GM10248 (cell line): ENCODE data around the gene GNLY.

Experiments used
- CTCF ChIA-PET: fragments of 300-600 bp; sonication (Branson Sonifier 250); formaldehyde crosslinking; extraction: SDS; loops from one replicate; lab custom pipeline; 2021; ENCODE audit warnings: antibody characterized with exemption; lab: Yijun Ruan, JAX
- POLR2A ChIA-PET: fragments of 350-650 bp; sonication (Branson Sonifier 250); formaldehyde crosslinking; extraction: SDS; loops from one replicate; lab custom pipeline; 2020; ENCODE audit warnings: antibody characterized with exemption; lab: Yijun Ruan, JAX
- DNase-seq: peaks from one replicate; pipeline ENCODE4 v3.0.0; 2012; ENCODE audit errors: extremely low spot score
- CTCF ChIP-seq: IDR thresholded peaks from 2 replicates; pipeline ENCODE4 v1.5.1; 2012; ENCODE audit warnings: mild to moderate bottlenecking, low read depth; ENCODE audit errors: extremely low read depth, missing control alignments, control extremely low read depth

Gene GNLY

DNA sequence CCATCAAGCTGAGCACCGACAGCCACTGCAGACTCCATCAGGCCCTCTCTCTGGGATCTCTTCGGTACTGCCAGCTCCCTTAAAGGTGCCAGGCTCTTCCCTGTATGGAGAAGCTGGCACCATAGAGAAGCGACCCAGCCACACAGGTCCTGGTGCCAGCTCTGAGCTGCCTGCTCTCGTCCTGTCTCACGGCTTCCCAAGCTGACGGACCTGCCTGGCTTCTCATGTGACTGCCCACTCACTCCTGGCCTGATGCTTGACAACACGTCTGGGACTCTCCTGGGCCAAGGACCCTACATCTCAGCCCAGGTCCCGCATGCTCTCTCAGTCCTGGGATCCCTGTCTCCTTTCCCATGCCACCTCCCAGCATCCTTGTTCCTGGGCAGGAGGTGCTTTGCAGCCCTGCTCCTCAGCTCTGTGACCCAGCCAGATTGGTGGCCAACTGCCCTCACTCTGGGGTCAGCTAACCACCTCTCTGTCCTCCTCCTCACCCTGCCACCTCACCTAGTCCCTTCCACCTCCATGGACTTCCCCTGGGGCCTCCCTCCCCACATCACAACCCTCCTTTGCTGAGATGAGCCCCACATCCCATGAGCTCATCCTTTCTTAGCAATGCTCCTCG, 47.2 kb downstream of the GNLY start:
- POLR2A ChIA-PET, result no interaction called here
- DNase-seq, result no peak
- CTCF ChIA-PET, result interaction anchor here (1.0 to 4.2 kb wide), 9 partner anchors 8 to 339 kb away, joined by 3 to 32 read pairs (median 5); no protein-coding TSS in a partner anchor
- no peak for TF ChIP-seq CTCF

DNA sequence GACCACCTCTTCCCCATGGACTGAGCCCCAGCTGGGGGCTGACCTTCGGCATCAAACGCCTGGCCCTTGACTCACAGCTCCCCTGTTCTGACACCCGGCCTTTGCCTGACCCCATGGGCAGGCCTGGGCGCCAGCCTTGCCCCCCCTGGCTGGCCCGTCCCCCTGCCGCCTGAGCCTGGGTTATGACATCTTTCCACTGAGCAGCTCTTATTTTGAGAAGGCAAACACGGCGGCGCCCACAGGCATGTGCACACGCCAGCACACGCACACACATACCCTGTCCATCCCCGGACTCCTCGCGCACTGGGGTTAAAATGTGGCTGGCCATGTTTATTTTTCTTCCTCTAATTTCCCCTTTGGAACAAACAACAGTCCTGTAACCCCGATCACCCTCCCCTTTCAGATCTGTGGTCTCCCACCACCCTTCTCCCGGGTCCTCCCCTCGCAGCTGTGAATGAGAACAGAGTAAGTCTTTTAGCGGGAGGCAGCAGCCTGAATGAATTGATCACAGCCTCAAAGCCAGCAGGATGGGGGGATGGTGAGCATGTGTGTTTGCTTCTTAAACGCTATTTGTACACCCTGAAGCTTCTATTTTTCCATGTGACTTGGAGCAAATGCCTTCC, 47.8 kb downstream of the GNLY start:
- ChIA-PET POLR2A (no interaction called here), CTCF (interaction anchor here (0.6 to 4.2 kb wide), 10 partner anchors 9 to 349 kb away, joined by 3 to 32 read pairs (median 5); no protein-coding TSS in a partner anchor)
- DNase-seq, result no peak
- no peak for TF ChIP-seq CTCF

DNA sequence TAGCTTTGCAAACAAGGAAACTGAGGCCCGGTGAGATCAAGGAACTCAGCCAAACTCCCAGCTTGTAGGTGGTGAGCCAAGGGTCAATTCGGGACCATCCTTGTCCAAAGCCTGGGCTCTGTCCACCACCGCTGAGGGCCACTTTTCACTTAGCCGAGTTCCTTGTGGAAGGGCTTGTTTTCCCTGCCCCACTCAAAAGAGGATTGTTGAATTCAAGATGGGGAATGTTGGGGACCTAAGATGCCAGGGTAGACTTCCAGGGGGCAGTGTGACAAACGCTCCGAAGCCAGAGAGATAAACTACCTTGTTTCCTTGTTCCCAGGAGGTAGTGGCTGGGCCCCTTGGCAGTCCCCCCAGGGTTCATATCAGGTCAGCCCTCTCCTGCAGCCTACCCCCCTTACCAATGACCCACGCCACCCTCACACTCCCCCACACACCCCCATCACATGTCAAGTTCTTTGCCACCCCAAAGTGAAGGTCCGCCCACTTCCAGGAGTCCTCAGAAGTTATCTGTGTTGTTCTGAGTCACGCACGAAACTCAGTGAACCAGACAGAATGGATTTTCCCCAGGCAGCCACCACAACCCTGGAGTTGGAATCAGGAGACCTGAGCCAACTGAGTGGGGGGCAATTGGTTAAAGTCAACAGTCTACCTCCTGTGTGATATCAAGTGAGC, 49.3 kb downstream of the GNLY start:
- ChIA-PET CTCF (interaction anchor here (0.8 to 4.2 kb wide), 7 partner anchors 14 to 336 kb away, joined by 3 to 32 read pairs (median 5); partner anchors contain the start of gene ST3GAL5), POLR2A (no interaction called here)
- TF ChIP-seq CTCF, result no peak
- no peak for DNase-seq

- TF ChIP-seq CTCF, result no peak
- no peak for DNase-seq
- ChIA-PET CTCF (interaction anchor here (0.8 to 4.2 kb wide), 3 partner anchors 15 to 84 kb away, joined by 4 to 14 read pairs (median 5); no protein-coding TSS in a partner anchor), POLR2A (no interaction called here)
Observed at GRCh38 chr2:85744055-85744454, 49.9 kb downstream of the GNLY start.

DNA sequence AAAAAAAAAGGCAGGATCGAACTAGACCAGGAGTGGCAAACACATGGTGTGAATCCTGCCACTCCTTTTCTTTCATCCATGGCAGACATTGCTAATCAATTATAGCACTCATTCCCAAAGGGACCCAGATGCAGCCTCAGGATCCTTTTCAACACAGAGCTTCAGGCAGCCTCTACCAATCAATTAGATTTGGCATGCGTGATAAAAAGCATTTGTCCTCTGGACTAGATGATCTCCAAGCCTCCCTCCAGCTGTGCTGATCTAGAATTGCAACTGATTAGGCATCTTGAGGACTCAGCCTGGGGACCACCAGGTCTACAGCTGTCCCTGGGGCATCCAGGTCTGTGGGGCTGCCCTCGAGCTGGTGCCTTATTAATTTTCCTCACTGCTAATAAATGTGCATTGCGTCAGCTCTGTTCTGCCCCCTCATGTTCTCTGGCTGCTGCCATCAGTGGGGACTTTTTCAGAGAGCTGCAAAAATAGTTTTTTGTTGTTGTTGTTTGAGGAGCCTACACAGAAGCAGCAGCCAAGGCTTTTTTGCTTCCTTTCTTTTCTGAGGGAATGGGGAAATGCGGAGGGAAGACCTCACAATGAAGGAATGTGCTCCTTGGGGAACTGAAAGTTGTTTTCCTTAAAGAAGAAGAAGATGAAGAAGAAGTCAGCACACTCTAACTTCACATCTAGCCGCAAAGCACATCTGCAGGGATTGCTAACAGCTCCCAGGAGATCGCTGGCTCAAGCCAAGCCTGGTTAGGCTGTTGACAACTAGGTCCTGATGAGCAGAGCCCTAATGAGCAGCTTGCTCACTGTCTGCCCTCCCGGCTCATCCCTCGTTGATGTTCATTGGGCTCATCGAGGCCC, 50.8 kb downstream of the GNLY start:
- DNase-seq, result no peak
- POLR2A ChIA-PET, result no interaction called here
- CTCF ChIA-PET, result interaction anchor here (0.7 to 1.3 kb wide), 6 partner anchors 8 to 69 kb away, joined by 3 to 5 read pairs (median 3); no protein-coding TSS in a partner anchor

More for the DNA sequence above, 50.8 kb downstream of the GNLY start:
- TF ChIP-seq CTCF, result no peak
